Measurements from ENCODE around the gene AFF4.
"Not testable (repeated sequence)": the region's sequence is repeated elsewhere in the genome, so short reads cannot be mapped to it uniquely, and the experiment has no call there.

Gene AFF4, protein sequence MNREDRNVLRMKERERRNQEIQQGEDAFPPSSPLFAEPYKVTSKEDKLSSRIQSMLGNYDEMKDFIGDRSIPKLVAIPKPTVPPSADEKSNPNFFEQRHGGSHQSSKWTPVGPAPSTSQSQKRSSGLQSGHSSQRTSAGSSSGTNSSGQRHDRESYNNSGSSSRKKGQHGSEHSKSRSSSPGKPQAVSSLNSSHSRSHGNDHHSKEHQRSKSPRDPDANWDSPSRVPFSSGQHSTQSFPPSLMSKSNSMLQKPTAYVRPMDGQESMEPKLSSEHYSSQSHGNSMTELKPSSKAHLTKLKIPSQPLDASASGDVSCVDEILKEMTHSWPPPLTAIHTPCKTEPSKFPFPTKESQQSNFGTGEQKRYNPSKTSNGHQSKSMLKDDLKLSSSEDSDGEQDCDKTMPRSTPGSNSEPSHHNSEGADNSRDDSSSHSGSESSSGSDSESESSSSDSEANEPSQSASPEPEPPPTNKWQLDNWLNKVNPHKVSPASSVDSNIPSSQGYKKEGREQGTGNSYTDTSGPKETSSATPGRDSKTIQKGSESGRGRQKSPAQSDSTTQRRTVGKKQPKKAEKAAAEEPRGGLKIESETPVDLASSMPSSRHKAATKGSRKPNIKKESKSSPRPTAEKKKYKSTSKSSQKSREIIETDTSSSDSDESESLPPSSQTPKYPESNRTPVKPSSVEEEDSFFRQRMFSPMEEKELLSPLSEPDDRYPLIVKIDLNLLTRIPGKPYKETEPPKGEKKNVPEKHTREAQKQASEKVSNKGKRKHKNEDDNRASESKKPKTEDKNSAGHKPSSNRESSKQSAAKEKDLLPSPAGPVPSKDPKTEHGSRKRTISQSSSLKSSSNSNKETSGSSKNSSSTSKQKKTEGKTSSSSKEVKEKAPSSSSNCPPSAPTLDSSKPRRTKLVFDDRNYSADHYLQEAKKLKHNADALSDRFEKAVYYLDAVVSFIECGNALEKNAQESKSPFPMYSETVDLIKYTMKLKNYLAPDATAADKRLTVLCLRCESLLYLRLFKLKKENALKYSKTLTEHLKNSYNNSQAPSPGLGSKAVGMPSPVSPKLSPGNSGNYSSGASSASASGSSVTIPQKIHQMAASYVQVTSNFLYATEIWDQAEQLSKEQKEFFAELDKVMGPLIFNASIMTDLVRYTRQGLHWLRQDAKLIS

DNA sequence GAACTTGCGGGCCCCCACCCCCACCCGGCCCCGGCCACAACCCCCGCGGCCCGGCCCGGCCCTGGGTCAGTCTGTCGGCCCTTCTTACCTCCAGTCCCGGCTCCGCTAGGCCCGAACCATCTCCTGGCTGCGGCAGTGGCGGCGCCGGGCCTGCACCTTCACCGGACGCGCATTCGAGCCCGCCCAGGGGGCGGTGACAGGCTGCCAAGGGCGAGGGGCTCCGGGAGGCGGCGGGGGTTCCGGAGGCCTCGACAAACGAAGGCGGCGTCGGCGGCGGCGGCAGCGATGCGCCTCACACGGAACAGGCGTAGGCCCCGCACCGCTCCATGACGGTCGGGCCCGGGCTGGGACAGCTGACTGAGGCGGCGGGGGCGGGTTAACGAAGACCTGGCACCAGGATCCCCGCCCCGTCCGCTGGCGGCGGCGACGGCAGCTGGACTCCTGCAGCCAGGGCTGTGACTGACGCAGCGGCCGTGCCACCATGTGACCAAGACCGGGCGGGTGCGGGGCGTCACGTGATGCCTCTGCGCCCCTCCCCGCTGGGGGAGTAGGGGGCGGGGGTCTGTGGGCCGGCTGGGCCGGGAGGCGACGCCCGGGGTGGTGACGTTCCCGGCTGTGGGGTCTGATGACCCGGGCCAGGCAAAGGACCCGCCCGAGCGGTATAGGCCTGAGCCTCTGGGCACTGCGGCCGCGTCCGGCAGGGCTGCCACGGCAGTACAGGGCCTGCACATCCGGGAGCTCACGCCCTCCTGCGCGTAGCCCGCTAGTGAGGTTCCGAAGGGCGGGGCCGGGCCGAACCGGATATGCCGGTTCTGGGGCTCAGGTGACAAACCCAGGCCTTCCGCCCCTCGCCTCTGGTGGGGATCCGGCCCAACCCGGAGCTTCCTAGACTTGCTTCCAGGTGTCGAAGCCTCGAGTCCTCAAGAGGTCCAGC lies at the start of gene AFF4:
TSS of gene AFF4 (minus strand) at position 464 of the 934 bp plus-strand sequence. CDS start 26,445 bp downstream, outside the sequence.
- DNase-seq = peak; percentile 88

DNA sequence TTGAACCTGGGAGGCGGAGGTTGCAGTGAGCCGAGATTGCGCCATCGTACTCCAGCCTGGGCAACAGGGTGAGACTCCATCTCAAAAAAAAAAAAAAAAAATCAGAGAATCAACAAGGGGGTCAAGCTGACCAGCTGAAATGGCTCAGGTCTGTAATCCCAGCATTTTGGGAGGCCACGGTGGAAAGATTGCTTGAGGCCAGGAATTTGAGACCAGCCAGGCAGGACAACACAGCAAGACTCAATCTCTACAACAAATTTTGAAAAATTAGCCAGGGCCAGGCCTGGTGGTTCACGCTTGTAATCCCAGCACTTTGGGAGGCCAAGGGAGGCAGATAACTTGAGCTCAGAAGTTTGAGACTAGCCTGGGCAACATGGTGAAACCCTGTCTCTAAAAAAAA lies 45.0 kb upstream of the AFF4 start:
- not testable (repeated sequence) for DNase-seq

DNA sequence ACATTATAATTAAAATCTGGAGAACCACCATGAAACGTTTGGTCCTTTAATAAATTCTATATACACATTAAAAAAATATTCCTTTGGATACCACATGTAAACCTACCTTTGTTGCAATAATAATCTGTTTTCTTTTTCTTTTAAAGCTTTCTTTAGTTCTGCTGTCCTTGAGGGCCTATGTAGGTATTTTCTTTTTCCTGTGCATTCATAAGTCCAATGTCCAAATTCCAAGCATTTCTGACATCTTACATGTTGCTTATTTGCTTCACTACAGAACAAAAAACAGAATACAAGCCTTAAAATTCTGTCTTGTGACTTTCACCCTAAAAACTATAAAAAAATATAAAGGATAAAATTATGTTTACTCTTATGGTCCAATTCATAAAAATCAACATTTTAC lies 43.2 kb upstream of the AFF4 start:
- DNase-seq = no peak

DNA sequence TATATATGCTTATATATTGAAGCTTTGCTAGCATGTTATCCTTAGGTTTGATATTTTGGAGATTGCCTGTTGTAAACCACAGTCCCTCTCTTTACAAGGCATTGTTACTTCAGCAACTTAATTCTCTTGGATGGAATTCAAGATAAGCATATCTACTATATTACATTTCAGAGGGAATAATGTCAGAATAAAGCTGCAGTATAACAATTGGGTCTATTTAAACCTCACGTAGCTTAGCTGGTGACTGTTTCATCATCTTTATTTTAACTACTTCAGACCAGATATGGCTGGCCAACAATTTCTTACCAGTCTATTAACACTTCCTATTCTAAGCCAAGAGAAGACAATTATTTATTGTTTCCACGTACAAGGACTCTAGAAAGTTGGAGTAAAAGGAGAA lies 35.8 kb upstream of the AFF4 start:
- DNase-seq = no peak

DNA sequence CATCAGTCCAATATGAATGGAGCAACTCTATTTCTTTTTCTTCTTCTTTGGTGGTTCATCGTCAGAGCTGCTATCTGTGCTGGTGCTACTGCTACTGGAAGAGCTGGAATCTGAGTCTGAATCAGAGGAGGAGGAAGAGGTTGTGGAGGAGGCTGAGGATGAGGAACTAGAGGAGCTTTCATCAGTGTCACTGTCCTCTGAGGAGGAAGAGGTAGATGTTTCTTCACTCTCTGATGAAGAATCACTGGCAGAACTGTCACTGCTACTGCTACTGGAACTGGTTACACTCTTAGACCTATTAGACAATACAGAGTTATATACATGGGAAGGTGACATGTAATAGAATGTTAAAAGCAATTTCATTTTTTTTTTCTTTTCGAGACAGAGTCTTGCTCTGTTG lies 35.1 kb upstream of the AFF4 start:
- no peak for DNase-seq

DNA sequence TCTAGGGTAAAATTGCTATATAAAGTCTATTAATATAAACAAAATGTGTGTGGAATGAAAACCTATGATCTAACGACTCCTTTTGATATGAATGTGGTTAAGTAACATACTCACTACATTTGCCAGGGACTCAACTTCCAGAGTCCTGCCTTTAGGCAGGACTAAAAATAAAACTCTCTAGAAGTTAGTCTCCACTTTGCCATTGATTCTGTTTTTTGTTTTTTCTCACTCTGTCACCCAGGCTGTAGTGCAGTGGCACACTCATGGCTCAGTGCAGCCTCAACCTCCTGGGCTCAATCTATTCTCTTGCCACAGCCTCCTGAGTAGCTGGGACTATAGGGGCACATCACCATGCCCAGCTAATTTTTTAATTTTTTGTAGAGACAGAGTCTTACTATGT lies 32.9 kb upstream of the AFF4 start:
- DNase-seq = no peak

DNA sequence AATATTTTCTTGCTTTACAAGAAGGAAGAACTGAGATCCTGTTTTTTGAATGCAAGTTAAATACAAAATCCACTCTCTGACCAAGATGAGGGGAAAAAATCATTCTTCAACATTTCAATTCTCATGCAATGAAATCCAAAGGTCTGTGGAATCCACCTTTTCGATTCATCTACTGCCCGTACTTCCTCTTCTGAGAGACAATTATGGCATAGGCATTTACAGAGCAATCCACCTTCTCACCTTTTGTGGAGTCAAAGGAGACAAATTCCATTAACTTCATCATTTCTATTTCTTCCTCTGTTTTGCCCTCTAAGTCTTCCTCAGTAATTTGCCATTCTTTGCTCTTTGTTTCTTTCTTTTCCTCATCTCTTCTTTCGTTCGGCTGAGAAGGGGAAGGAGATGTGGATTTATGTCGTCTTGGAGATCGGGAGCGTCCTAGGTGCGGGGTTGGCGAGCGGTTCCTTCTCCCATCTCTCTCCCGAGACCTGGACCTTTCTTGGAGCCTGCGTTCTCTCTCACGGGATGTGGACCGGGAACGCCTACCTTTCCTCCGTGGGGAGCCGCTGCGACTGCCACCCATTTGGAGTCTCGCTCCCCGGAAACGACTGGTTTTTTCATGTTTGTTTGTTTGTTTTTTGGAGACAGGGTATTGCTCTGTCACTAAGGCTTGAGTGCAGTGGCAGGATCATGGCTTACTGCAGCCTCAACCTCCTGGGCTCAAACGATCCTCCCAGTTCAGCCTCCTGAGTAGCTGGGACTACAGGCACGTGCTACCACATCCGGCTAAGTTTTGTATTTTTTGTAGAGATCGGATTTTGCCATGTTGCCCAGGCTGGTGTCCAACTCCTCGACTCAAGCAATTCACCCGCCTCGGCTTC lies 24.3 kb upstream of the AFF4 start:
- DNase-seq = no peak

DNA sequence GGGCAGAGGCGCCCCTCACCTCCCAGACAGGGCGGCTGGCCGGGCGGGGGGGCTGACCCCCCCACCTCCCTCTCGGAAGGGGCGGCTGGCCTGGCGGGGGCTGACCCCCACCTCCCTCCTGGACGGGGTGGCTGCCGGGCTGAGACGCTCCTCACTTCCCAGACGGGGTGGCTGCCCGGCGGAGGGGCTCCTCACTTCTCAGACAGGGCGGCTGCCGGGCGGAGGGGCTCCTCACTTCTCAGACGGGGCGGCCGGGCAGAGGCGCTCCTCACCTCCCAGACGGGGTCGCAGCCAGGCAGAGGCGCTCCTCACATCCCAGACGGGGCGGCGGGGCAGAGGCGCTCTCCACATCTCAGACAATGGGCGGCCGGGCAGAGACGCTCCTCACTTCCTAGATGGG lies 19.5 kb upstream of the AFF4 start:
- DNase-seq = not testable (repeated sequence)

DNA sequence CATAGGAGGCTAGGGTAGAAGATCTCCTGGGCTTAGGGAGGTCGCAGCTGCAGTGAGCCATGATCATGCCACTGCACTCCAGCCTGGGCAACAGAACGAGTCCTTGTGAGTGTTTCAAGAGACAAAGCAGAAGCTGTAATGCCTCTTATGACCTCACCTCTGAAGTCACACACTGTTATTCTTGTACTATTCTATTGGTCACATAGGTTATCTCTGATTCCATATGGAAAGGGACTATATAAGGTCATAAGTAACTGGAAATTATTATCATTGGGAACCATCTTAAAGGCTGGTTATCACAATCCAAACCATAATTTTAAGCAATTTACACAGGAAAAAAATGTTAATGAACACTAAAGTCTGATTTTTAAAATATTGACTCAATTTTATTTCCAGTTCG lies 17.9 kb upstream of the AFF4 start:
- no peak for DNase-seq

DNA sequence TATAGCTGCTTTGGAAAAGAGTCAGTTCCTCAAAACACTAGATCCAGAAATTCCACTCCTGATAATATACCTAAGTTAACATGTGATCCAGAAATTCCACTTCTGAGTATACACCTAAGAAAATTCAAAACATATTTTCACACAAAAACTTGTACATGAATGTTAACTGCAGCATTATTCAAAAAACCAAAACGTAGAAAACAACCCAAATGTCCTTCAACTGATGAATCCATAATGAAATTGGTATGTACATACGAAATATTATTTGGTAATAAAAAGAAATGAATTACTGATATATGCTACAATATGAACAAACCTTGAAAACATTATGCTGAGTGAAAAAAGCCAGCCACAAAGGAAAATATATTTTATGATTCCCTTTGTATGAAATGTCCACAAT lies 16.5 kb upstream of the AFF4 start:
- DNase-seq = no peak

DNA sequence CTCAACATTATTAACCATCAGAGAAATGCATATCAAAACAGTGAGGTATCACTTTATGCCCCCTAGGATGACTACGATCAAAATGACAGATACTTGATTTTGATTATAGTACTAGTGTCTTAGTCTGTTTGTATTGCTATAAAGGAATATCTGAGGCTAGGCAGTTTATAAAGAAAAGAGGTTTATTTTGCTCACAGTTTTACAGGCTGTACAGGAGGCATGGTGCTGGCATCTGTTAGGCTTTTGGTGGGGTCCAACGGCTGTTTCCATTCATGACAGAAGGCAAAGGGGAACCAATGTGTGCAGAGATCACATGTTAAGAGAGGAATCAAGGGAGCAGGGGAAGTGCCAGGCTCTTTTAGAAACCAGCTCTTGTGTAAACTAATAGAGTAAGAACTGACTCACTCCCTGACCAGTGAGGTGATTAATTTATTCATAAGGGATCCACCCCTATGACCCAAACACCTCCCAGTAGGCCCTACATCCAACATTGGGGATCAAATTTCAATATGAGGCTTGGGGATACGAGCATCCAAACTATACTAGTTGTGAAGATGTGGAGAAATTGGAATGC lies 16.0 kb upstream of the AFF4 start:
- no peak for DNase-seq

DNA sequence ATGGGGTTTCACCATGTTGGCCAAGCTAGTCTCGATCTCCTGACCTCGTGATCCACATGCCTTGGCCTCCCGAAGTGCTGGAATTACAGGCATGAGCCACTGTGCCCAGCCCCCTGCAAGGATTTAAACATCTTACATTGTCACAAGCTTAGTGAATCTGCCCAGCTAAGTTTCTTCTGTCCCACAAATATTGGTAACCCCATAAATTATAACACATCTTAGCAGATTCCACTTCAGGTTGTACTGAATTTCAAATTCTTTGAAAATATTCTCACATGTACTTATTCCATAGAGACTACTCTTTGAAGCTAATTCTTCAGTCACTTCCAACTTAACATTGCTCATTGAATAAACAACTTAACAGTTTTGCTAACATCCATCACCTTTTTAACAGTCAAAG lies 13.4 kb upstream of the AFF4 start:
- no peak for DNase-seq

DNA sequence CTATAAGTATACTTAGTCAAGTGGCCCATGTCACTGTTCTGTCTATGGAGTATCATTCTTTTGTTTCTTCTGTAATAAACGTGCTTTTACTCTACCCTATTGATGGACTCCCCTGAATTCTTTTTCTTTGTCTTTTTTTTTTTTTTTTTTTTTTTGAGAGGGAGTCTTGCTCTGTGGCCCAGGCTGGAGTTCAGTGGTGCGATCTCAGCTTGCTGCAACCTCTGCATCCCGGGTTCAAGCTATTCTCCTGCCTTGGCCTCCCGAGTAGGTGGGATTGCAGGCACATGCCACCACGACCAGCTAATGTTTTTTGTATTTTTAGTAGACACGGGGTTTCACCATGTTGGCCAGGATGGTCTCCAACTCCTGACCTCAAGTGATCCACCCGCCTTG lies 9.0 kb upstream of the AFF4 start:
- DNase-seq = not testable (repeated sequence)

DNA sequence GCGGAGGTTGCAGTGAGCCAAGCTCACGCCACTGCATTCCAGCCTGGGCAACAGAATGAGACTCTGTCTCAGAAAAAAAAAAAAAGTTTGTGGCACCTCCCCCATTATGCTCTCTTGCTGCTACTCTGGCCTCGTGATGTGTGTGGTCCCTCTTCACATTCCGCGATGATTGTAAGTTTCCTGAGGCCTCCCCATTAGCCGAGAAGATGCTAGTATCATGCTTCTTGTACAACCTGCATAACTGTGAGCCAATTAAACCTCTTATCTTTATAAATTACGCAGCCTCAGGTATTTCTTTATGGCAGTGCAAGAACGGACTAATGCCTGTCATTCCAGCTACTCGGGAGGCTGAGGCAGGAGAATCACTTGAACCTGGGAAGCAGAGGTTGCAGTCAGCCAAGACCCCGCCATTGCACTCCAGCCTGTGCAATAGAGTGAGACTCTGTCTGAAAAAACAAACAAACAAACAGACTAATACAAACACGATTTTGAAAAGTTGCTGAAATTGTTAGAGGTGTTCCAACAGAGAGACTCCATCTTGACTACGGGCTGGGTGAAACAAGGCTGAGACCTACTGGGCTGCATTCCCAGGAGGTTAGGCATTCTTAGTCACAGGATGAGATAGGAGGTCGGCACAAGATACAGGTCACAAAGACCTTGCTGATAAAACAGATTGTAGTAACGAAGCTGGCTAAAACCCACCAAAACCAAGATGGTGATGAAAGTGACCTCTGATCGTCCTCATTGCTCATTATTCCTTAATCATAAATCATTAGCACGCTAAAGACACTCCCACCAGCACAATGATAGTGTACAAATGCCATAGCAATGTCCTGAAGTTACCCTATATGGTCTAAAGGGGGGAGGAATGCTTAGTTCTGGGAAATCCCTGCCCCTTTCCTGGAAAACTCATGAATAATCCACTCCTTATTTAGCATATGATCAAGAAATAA lies 8.3 kb upstream of the AFF4 start:
- DNase-seq = no peak

DNA sequence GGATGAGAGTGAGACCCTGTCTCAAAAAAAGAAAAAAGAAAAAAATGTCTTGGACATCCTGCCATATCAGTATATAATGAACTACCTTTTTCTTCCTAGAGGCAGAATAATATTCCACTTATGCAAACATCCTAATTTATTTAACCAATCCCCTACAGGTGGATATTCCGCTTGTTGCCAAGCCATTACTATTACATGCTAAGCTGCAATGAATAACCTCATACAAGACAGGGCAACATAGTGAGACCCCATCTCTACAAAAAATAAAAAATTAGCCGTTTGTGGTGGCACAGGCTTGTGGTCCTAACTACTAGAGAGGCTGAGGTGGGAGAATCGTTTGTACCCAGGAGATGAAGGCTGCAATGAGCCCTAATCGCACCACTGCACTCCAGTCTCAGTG lies 1.7 kb upstream of the AFF4 start:
- no peak for DNase-seq

DNA sequence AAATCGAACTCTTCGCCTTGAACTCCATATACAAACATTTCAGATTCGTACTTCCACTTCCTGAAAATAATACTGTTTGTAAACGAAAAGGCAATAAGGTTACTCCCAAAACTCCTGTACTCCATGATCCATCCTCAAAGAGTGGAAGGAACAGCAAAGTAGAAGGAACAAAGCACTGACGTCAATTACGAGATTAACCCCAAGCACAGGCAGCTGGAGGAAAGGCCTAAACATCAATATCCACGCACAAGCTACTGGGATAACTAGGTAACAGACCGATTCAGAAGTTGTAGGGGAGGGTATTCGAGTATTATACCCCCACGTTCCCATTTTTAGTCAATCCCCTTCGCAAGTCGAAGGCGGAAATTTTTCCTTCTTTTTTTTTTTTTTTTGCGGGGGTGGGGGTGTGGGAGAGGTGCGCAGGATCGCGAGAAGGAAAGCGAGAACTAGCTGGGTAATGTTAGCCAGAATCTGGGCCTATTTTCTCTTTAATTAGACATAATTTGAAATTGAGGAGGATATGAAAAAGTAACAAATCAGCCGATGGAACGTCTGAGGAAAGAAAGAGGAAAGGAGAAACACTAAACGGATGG lies 909 bp downstream of the AFF4 start:
- no peak for DNase-seq

DNA sequence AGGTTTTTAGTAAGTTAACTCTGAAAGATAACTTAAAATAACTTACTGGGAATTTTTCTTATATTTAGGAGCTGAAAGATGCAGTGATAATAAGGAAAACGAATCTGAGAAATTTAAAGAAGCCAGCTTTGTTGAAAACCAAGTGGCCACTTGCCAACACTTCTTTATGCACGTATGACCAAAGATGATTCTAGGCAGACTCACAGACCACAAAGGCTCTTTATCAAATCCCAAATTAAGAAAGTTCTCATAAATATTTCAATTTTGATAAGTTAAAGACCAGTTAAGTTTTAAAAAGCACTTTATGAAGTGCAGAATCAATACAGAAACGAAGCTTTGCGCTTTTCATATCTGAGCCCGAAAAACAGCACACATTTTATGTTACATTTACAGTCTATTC lies 1.5 kb downstream of the AFF4 start:
- DNase-seq = no peak

DNA sequence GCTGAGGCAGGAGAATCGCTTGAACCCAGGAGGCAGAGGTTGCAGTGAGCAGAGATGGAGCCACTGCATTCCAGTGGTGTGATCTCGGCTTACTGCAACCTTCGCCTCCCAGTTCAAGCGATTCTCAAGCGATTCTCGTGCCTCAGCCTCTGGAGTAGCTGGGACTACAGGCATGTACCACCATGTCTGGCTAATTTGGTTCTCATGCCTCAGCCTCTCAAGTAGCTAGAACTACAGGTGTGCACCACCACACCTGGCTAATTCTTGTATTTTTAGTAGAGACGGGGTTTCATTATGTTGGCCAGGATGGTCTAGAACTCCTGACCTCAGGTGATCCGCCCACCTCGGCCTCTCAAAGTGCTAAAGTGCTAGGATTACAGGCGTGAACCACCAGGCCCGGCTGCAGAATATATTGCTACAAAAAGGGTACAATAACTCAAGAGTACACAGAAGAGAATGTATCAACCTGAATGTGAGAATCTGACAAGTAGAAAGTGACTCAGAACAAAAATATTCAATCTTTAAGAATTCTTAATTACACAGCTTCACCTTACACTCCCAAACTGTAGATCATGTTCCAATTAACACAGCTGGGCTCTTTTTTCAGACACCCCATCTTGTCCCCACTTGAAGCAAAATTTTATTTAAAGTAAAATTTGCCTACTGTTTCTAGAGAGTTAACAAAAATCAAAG lies 2.2 kb downstream of the AFF4 start:
- DNase-seq = not testable (repeated sequence)

Data from activated naive CD4-positive, alpha-beta T cell treated with Interleukin-2 at 50 U/mL for 16 hours (primary cell).